SKM-1 (cell line): Measurements from ENCODE around the gene GRIK5.
A peak's percentile ranks its signal among the peaks of the same experiment; 100 is the strongest.

Experiments
- DNase-seq: peaks from one replicate; lab custom pipeline; 2025; ENCODE audit not compliant: unreplicated experiment; lab: John Stamatoyannopoulos, UW

GRIK5 gene

GRCh38 chr19:41957838-41958366 lies 112.1 kb downstream of the GRIK5 start:
- peak; percentile 27 for DNase-seq

- no peak for DNase-seq
Observed at GRCh38 chr19:41957161-41957837, 112.7 kb downstream of the GRIK5 start.

- DNase-seq = no peak
Observed at GRCh38 chr19:41956621-41957020, 113.4 kb downstream of the GRIK5 start.

GRCh38 chr19:41955521-41955920 lies 114.5 kb downstream of the GRIK5 start:
- no peak for DNase-seq

- no peak for DNase-seq
Observed at GRCh38 chr19:41951686-41952172, 118.3 kb downstream of the GRIK5 start.
